ENCODE results near the gene SCTR.

SCTR gene

DNA sequence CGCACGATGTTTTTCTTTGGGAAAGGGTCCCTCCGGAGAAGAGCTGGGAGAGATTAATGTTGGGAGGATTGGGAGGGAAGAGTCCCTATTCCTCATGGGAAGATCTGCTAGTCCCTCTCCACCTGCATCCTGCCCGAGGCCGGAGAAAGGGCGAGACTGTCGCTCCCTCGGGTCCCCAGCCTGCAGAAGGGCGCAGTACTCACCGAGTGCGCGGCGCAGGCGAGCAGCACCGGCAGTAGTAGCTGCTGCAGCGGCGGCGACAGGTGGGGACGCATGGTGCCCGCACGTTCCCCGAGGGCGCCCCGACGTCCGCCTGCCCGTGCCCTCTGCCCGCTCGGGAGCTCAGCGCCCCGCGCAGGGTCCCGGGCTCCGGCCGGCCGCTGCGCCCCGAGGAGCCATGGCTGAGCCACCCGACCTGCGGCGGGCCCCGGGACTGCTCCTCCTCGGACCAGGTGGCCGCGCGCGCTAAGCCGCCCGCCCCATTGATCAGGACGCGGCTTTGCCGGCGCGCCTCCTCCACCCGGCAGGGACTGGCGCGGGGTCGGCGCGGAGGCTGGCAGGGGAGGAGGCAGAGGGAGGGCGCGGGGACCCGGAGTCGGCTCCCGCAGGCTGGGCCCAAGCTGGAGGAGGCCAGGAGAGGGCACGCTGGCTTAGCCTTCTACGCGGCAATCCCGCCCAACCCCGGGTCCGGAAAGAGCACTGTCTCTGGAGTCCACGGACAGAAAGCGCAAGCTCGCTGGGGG is at the start of gene SCTR:
TSS of gene SCTR (minus strand) at position 532 of the 743 bp plus-strand sequence. CDS start at position 275, 257 bp downstream.
- DNase-seq (ENCODE audit: low read depth in 1 of 2, low spot score in 1 of 2), result no peak

DNA sequence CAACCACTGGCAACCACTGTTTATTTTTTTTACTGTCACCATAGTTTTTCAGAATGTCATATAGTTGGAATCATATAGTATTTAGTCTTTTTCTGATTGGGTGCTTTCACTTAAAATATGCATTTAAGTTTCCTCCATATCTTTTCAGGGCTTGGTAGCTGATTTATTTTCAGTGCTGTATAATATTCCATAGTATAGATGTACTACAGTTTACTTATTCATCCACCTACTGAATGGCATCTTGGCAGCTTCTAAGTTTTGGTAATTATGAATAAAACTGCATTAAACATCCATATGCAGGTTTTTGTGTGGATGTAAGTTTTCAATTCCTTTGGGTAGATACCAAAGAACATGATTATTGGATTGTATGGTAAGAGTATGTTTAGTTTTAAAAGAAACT is 43.0 kb upstream of the SCTR start:
- DNase-seq (ENCODE audit: low read depth in 1 of 2, low spot score in 1 of 2), result no peak

DNA sequence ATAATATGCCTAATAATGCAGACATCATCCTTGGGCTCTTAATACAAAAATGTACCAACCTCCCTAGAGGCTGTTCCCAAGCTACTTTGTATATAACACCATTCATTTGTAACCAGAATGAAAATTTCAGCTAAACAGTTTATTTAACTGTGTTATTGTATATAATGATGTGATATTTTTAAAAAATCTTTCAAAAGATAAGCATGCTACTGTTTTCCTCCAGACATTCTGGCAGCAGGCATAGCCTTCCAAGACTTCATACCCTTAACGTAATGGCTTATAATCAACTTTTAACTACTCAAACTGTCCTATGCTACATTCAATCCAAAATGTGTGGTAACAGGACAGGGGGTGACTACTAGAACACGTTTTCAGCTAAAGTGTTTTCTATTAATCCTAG is 41.2 kb upstream of the SCTR start:
- DNase-seq (ENCODE audit: low read depth in 1 of 2, low spot score in 1 of 2), result no peak

DNA sequence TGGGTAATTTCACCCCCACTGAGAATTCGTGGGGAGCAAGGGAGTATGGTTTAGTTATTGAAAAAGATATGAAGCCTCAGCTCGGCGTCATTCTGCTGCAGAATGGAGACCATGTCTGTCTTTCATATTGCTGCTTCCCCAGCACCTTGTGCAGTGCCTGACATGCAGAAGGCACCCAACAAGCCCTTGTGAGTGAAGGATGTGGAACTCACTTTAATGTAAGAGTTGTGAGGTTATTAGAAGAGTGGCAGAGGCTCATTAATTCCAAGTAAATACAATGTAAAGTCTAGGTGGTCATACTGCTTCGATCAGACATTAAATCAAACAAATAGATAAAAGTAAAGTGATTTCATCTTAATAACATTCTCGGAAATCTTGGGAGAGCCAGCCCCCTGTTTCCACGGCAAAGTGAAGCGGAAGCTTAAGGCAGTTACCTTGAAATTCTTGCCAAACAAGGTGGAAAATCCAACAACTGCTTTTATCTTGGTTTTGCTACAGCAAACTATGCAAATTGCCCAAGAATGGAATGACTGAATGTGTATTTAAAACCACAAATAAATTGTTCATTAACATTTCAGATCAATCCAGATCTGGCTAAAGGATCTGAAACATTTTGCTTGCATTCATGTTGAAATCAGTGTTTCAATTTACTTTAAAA is 29.5 kb upstream of the SCTR start:
- no peak for DNase-seq (ENCODE audit: low read depth in 1 of 2, low spot score in 1 of 2)

DNA sequence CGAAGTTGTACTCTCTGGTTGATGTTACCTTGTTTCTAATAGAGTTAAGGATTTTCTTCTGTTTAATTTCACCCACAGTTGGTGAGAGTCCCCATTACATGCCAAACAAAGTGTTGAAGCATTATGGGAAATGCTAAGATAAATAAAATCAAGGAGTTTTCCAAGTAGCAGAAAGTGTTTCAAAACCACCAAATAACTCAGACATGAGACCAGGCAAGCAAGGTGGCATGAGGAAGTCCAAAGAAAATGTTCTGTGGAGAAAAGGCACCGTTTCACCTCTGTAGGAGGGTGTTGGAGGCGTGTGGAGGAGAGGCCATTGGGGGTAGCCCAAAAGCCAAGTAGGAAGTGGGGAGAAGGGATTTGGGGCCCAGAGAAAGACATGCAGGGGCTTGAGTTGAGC is 28.6 kb upstream of the SCTR start:
- DNase-seq (ENCODE audit: low read depth in 1 of 2, low spot score in 1 of 2), result no peak

DNA sequence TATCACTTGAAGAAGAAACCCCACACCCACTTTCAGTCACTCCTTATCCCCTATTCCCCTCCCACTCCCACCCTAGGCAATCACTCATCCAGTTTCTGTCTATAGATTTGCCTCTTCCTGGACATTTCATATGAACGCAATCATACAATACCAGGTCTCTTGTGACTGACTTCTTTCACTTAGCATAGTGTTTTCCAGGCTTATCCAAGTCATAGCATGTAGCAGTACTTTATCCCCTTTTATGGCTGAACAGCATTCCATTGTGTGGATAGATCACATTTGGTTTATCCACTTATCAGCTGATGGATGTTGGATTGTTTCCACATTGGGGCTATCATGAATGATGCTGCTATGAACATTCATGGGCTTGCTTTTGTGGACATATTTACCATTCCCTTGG is 26.6 kb upstream of the SCTR start:
- no peak for DNase-seq (ENCODE audit: low read depth in 1 of 2, low spot score in 1 of 2)

DNA sequence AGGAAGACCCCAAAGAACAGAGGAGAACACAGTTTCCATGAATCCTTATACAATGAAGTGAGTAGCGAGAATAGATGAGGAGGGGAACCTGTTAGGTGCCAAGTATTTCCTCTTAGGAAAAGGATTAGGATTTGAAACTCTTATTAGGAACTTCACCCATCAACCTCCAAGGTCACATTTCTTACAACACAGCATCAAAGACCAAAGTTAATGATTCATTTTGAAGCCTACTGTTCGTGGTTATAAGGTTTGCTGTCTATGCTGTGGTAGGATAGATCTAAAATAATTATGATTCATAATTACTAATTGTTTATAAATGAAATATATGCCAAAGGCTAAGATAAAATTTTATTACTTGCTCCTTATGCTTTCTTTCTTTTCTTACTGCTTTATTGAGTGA is 26.1 kb upstream of the SCTR start:
- DNase-seq (ENCODE audit: low read depth in 1 of 2, low spot score in 1 of 2), result no peak

DNA sequence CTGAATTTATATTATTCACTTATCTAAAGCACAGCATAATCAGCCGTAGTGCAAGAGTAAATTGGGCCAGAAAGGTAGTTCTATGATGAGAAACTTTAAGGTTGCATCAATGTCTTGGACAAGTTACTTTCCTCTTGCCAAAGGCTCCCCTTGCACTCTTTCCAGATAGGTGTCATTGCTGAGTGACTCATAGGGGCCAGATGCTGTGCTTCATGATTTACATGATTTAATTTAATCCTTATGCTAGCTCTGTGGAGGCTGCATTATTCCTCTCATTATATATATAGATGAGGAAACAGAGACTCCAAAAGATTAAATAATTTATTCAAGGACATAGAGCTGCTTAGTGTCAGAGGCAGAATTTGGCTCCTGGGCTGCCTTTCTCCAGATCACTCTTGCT is 25.0 kb upstream of the SCTR start:
- no peak for DNase-seq (ENCODE audit: low read depth in 1 of 2, low spot score in 1 of 2)

DNA sequence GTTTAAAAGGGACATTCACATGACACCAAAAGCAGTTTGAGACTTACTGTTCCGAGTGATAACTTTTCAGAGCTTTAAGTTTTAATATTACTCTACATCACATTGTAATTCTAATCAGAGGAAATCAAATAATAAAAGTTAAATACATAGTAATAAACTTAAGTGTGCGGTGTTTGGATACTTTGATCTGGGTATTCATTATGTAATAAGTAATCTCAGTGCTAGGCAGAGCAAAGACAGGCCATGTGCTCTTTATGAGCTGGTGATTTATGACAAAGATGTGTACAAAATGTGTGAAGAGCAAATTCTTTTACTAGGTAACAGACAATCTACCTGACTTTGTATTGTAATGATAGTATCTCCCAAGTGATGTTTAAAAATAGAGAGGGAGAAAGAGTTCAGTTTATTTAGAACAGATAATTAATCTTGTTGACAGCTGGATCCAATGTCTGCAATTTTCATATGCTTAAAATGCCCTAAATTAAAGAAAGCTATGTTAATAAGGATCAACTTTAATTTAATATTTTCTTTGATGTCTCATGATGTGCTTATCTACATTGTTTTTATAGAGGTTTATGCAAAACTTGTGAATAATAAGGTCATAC is 24.3 kb upstream of the SCTR start:
- DNase-seq (ENCODE audit: low read depth in 1 of 2, low spot score in 1 of 2), result no peak

DNA sequence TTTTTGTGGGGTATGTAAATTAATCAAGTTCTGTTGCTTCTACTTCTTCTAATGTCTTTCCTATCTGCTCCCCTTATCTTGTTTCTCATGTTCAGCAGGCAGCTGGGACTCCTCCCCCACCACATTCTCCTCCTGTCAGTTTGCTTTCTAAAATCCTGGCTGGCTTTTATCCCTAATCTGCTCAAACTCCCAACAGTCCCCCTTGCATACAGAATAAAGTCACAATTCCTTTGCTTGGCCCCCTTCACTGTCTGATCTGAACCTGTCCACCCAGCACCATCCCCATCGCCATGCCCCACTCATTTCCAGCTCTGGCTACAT is 22.1 kb upstream of the SCTR start:
- DNase-seq (ENCODE audit: low read depth in 1 of 2, low spot score in 1 of 2), result no peak

DNA sequence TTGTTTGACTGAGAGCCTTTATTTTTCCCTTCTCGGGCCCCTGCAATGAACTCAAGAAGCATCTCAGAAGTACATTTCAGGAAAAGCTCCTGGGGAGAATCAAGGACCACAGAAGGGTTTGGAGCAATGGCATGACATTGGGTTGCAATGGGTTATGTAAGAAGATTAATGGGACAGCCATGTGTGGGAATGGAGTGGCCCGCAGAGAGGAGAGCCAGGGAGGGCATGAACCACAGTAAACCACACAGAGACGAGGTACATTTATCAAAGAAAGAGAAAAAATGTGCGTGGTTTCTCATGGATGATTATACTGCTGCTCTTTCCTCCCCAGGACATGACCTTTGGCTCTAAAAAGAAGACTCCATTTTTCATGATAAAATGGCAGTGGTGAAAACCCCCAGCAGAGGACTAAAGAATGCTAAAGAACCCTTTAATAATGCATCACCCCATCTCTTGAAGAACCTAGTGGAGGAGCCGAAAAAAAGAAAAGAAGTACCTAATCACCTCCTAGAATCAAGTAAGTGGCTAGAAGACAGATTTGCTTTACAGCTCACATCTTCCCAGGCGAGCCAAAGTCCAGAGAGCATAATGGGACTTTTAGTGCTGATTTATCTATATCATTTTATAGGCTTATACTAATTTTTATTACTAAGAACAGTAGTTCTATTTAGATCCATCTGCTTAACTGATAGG is 21.6 kb upstream of the SCTR start:
- DNase-seq (ENCODE audit: low read depth in 1 of 2, low spot score in 1 of 2), result no peak

DNA sequence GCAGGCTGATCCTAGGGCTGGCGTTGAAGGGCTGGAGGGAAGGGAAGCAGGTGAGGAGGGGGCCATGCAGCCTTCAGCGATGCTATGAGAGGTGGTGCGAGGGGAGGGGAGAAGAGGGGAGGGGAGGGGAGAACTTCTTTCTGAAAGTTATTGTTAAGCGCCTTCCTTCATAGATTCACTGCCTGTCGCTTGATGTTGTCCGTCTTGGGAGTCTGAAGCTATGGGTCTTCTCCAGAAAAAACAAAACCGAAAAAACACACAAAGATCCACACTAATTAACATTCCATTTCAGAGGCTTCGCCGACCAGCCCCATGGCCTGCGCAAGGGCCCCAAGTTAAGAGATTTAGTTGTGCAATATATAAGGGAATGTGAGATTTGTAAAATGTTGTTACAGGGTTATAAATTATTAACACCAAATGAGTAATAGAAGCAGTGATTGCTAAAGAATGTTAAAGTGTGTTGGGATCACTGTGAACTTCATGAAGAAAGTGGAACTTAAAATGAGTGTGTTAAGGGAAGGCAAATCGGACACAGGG is 20.7 kb upstream of the SCTR start:
- DNase-seq (ENCODE audit: low read depth in 1 of 2, low spot score in 1 of 2), result no peak

DNA sequence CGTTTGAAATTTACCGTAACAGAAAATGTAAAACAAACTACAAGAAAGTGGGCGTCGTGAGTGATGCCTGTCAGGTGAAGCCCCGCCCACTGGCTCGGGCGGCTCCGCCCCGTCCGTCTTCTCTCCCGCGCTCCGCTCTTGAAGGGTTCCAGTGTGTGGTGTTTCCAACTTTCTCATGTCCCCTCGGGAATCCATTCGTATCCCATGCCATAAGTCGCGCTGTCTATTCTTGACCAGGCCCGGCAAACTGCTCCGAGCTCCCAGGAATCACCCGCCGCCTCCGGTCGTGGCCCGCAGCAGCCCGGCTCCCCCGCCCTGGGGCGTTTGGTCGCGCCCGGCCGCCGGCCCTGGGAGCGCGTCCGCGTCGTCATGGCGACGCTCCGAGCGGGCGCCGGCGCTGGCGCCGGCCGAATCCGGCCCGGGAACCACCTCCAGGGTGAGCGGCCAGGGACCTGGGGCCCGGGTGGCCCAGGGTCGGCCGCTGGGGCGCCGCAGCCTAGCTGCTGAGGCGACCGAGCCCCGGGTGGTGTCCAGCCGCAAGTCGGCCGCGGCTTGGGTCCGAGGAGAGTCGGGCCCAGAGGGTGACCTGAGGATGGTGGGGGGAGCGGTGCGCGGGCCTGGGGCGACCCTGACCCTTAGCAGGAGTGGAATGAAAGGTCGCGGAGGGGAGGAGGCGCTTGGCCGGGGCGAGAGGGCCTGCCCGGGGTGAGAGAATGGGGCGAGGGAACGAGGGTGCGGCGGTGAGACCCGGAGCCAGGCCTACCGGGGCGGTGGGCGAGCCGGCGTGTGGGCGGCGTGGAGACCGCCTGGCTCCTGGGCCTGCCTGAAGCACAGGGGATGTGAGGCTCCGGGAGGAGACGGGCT is 20.0 kb upstream of the SCTR start, which contains the start of gene CFAP221:
TSS of gene CFAP221 (plus strand) at position 375 of the 864 bp plus-strand sequence. CDS start 1,683 bp downstream, outside the sequence.
- DNase-seq (ENCODE audit: low read depth in 1 of 2, low spot score in 1 of 2), result peak; percentile 5 to 14

DNA sequence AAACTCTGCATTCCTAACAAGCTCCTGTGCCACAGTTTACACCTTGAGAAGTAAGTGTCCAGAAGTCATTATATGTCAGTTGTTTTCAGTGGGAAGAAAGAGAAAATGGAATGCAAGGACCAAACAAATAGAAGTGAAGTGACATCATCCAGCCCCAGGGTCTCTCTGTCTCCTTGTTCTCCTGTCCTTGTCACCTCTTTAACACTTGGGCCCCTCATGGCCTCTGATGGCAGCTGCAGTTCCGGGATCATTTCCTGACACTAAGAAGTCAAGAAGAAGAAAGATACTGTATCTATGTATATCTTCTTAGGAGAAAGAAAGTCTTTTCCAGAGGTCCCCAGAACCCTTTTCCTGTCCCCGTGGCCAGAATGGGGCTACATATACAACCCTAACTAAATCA is 17.2 kb upstream of the SCTR start:
- DNase-seq (ENCODE audit: low read depth in 1 of 2, low spot score in 1 of 2), result no peak

DNA sequence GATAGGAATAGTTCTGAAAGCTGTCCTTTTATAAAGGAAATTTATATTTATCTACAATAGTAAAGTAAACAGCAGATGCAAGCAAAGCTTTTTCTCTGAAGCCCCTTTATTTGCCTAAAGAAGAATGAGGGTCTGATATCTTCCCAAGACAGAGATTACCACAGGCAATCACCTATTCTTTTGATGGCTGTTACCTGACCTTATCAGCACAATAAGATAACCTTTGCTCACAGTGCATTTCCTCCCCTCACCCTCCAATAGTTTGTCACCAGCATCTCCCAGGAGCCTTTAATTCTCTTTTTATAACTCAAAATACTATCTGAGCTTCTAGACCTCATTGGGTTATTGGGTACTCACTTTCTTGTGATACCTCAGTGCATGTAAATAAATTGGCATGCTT is 13.5 kb upstream of the SCTR start:
- DNase-seq (ENCODE audit: low read depth in 1 of 2, low spot score in 1 of 2), result no peak

DNA sequence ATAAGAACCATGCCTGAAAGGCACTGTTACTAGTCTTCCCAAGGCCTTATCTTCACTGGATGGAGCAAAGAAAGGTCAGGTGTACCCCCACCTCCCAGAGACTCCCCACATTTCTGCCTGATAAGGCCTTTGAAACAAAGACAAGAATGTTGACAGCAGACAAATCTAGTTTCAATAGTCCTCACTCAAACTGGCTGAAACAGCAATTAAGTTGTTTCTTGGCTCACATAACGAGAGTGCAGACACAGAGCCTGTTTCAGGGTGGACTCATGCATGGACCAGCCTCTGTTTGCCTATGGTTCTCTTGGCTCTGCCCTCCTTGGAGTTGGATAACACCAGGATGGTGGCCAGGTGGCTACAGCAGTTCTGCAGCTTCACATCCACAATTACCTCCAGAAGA is 12.4 kb upstream of the SCTR start:
- no peak for DNase-seq (ENCODE audit: low read depth in 1 of 2, low spot score in 1 of 2)

DNA sequence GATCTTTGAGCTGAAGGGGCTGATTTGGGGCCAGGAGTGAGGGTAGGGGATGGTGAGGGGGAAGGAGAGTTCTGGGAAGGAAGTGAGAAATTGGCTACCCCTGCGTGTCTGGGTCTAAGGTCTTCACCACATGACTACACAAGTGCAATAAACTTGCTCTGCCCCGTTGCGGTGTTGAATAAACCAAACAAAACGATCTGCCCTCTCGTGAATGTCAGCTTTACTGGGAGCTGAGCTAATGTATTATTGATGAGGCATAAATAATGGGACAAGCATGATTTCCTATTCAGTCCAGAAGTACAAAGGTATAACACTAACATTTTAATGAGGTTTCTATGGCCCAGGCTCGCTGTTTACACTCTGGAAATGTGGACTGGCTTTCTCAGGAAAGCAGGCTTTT is 11.9 kb upstream of the SCTR start:
- DNase-seq (ENCODE audit: low read depth in 1 of 2, low spot score in 1 of 2), result no peak

DNA sequence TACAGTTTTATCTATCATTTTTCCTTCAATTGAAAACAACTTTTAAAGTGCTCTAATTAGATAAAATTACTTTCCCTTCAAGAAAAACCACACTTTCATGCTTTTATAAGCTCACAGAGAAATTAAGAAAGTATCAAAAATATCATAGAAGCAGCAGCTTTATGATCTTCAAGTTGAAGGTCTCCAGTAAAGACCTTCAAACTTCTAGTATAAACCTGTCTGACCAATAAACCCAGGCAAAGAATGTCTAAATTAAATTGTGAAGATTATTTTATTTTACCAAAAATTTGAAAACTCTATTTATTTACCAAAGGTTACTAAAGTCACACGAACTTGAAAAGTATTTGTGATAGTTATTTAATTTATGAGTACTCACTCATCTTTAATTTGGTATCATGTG is 9.3 kb upstream of the SCTR start:
- DNase-seq (ENCODE audit: low read depth in 1 of 2, low spot score in 1 of 2), result no peak

DNA sequence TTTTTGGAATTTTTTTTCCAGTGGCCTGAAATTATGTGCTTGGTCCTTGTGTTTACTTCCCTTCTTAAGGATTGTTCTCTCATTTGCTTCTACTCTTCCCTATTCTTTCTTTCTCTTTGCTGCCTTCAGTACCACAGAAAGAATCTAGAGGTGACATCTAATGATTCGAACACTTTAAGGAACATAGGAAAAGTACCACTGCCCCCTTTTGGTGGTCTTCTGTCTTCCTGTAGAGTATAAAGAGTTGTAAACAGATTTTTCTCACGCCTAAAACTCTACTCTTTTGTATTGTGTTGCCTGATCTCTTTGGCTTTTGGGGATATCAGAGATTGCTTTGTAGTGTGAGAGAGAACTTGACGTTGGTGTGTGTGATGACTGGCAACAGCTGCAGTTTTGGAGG is 7.0 kb upstream of the SCTR start:
- DNase-seq (ENCODE audit: low read depth in 1 of 2, low spot score in 1 of 2), result no peak

DNA sequence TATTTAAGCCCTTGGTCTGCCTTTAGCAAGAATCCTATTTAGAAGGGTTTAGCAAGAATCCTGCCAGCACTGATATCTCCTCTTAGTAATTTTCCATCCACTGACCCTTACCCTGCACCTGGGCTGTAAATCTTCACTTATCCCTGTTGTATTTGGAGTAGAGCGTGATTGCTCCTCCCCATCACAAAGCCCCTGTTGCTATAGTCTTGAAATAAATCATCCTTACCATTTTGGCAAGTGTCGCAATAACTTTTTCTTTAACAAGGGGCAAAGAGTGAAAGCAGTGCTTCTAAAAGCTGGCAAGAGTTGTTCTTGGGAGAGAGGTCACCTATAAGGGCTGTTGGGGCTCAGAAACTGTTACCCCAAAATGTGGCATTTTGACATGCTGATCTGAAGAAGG is 3.7 kb upstream of the SCTR start:
- no peak for DNase-seq (ENCODE audit: low read depth in 1 of 2, low spot score in 1 of 2)

DNA sequence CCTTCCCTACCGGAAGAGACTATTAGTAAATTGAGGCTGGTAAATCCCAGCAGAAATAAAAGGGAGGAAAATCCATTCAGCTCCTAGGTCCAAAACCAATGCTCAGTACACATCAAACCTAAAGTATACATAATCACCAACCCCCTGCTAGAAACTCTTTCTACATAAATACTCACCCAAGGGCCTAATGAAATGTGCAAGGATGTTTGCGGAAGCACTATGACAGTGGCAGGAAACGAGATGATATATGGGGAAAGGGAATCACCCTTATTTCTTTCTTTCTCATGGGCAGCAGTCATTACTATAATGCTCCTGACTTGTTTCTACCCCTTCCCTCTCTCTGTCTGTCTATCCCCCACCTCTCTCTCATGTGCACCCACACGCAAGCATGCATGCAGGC is 1.3 kb upstream of the SCTR start:
- DNase-seq (ENCODE audit: low read depth in 1 of 2, low spot score in 1 of 2), result no peak

Measured in activated CD4-positive, alpha-beta T cell treated with anti-CD3 and anti-CD28 coated beads, Interleukin-2, amount 50 U/mL, for 24 hours (primary cell).